H1 (cell line): Measurements from ENCODE around the gene TRIM56.

Source experiments
- CHD7 ChIP-seq: fragments of 300-600 bp; sonication (generic); IDR thresholded peaks from 2 replicates; pipeline ENCODE4 v1.7.1; 2012; ENCODE audit warnings: low read length, moderate library complexity, mild to moderate bottlenecking, inconsistent platforms; ENCODE audit not compliant: insufficient replicate concordance
- CTCF ChIP-seq, 3 experiments: IDR thresholded peaks; 1 replicate in 2 of 3; 2 replicates in 1 of 3; pipeline versions ENCODE4 v1.5.1 to v1.6.1; 2011; ENCODE audit warnings: low read length in 3 of 3, mild to moderate bottlenecking in 3 of 3, inconsistent platforms in 2 of 3, low read depth in 1 of 3, moderate library complexity in 1 of 3; ENCODE audit not compliant: insufficient read depth in 1 of 3; ENCODE audit errors: control extremely low read depth in 1 of 3
- EP300 ChIP-seq, 2 experiments: IDR thresholded peaks; 1 replicate in 1 of 2; 2 replicates in 1 of 2; pipeline ENCODE4 v1.6.1; 2011 to 2012; ENCODE audit warnings: low read depth in 2 of 2, low read length in 2 of 2, mild to moderate bottlenecking in 2 of 2, borderline replicate concordance in 1 of 2, inconsistent platforms in 1 of 2, moderate library complexity in 1 of 2
- GABPA ChIP-seq: IDR thresholded peaks from 2 replicates; pipeline ENCODE4 v1.6.1; 2011; ENCODE audit warnings: mild to moderate bottlenecking, low read length, moderate library complexity, borderline replicate concordance; ENCODE audit not compliant: insufficient read depth
- JUN ChIP-seq: IDR thresholded peaks from 2 replicates; pipeline ENCODE4 v1.6.1; 2011; ENCODE audit warnings: low read depth, mild to moderate bottlenecking, improper control_type of control experiment, low read length
- MAX ChIP-seq: IDR thresholded peaks from 2 replicates; pipeline ENCODE4 v1.6.1; 2012; ENCODE audit warnings: inconsistent platforms
- POLR2A ChIP-seq, 2 experiments: IDR thresholded peaks; 1 replicate in 1 of 2; 2 replicates in 1 of 2; pipeline ENCODE4 v1.6.1; 2011; ENCODE audit warnings: low read depth in 2 of 2, low read length in 2 of 2, mild to moderate bottlenecking in 2 of 2; ENCODE audit errors: control extremely low read depth in 1 of 2
- SP4 ChIP-seq: IDR thresholded peaks from 2 replicates; pipeline ENCODE4 v1.6.1; 2012; ENCODE audit warnings: low read length, inconsistent platforms
- TEAD4 ChIP-seq: IDR thresholded peaks from 2 replicates; pipeline ENCODE4 v1.6.1; 2012; ENCODE audit warnings: low read depth, low read length, inconsistent platforms, mixed read lengths

DNA sequence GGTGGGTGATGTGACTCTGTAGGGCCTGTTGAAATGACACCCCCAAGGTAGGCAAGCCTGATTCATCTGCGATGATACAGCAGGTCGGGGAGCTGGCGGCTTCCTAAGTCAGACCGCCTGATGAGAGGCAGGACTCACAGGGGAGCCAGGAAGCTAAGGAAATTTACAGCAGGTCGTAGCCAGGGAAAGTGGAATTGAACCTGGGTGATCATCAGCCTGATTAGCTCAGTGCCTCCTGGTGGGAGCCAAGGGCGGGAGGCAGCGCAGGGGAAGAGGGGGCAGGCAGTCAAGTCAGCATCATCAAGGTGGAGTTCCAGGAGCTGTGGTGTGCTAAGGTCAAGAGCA is 18.5 kb upstream of the TRIM56 start:
- TF ChIP-seq POLR2A (IDR thresholded peaks at IDR 0.05; ENCODE audit: control extremely low read depth in 1 of 2, low read depth in 2 of 2, low read length in 2 of 2) (no peak), CHD7 (no peak), MAX (no peak), CTCF (IDR thresholded peaks at IDR 0.05; ENCODE audit: control extremely low read depth in 1 of 3, insufficient read depth in 1 of 3, low read depth in 1 of 3, low read length in 3 of 3) (no peak), TEAD4 (no peak), EP300 (IDR thresholded peaks at IDR 0.05; ENCODE audit: borderline replicate concordance in 1 of 2, low read depth in 2 of 2, low read length in 2 of 2) (no peak), GABPA (no peak), SP4 (no peak), JUN (no peak)
